ENCODE measurements around the gene C3orf33.

Gene C3orf33

DNA sequence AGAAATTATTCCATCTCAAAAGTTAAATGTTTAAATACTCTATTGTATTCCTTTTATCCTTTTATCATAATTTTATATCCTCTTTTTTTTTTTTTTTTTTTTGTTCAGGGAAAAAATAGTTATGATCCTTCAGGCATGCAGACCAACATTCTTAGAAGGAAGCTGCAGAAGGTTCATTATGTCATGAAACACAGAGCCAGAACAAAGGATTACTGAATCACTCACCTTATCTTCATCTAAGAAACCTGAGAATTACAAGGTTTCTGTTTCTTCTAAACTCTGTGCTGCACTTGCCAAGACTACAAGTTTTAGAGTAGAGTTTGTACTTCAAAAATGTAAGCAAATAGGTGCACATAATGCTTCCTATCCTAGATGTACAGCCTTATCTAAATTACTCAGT, 64.5 kb downstream of the C3orf33 start:
- no peak for DNase-seq (ENCODE audit: low read depth in 2 of 2)

- no peak for DNase-seq (ENCODE audit: low read depth in 2 of 2)
These were observed 65.0 kb downstream of the C3orf33 start for GRCh38 chr3:155741101-155741500.

- no peak for DNase-seq (ENCODE audit: low read depth in 2 of 2)
These were observed 66.9 kb downstream of the C3orf33 start for GRCh38 chr3:155739154-155739553.

DNA sequence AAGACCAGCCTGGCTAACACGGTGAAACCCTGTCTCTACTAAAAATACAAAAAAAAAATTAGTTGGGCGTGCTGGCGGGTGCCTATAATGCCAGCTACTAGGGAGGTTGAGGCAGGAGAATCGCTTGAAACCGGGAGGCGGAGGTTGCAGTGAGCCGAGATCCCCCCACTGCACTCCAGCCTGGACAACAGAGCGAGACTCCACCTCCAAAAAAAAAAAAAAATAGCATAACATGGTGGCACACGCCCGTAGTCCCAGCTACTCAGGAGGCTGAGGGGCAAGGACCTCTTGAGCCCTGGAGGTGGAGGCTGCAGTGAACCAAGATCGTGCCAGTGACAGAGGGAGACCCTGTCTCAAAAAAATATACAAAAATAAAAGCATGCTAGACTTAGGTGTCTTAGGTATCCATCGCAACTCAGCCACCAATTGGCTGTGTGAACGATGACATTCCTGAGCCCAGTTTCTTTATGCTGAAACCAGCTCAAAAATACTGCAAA, 67.5 kb downstream of the C3orf33 start:
- DNase-seq (ENCODE audit: low read depth in 2 of 2) = no peak

GRCh38 chr3:155737844-155738460, 68.1 kb downstream of the C3orf33 start:
- DNase-seq (ENCODE audit: low read depth in 2 of 2) = no peak

GRCh38 chr3:155736381-155736780, 69.7 kb downstream of the C3orf33 start:
- DNase-seq (ENCODE audit: low read depth in 2 of 2) = no peak

- DNase-seq (ENCODE audit: low read depth in 2 of 2) = no peak
These were observed 75.2 kb downstream of the C3orf33 start for GRCh38 chr3:155730843-155731242.

DNA sequence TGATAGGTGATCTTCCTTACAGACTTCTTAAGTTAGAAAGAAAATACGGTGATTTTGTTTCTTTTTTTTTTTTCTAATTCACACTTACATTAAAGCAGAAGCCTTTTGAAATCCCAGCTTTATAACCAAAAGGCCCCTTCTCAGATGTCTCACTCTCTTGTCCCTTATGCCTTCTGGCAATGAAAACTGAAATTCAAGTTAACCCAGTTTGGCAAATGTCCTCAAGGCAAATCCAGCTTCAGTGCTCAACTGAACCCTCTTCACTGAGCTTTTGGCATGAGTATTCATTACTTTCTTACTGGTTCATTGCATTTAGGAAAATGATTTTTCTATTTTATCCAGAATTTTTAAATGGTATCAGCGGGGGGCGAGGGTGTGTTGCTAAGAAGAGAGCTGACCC, 78.2 kb downstream of the C3orf33 start:
- no peak for DNase-seq (ENCODE audit: low read depth in 2 of 2)

- no peak for DNase-seq (ENCODE audit: low read depth in 2 of 2)
These were observed 91.8 kb downstream of the C3orf33 start for GRCh38 chr3:155714295-155714718.
